Smooth muscle cell (in vitro differentiated cells): ENCODE data around the gene TMEM109. TPM values are rescaled to one million over a fixed set of nuclear protein-coding genes. Genes with fewer than 3 reads are reported as not detected.

Experiments
- DNase-seq: peaks from one replicate; lab custom pipeline; 2025; ENCODE audit not compliant: unreplicated experiment; lab: John Stamatoyannopoulos, UW
- H2AFZ ChIP-seq: fragments of 200-600 bp; sonication (generic); 2 replicates; pipeline ENCODE4 v1.6.0; 2016; ENCODE audit warnings: antibody characterized with exemption, low read depth, mild to moderate bottlenecking
- H3F3A ChIP-seq: fragments of 200-600 bp; sonication (generic); 2 replicates; pipeline ENCODE4 v1.6.0; 2017; ENCODE audit warnings: antibody characterized with exemption, low read depth
- H3K27ac ChIP-seq: fragments of 200-600 bp; sonication (generic); 2 replicates; pipeline ENCODE4 v1.5.1; 2016; ENCODE audit warnings: low read depth, mild to moderate bottlenecking
- H3K27me3 ChIP-seq: fragments of 200-600 bp; sonication (generic); 2 replicates; pipeline ENCODE4 v1.6.1; 2016; ENCODE audit warnings: low read depth, mild to moderate bottlenecking
- H3K36me3 ChIP-seq: fragments of 200-600 bp; sonication (generic); 2 replicates; pipeline ENCODE4 v1.5.1; 2016; ENCODE audit warnings: low read depth
- H3K4me1 ChIP-seq: fragments of 200-600 bp; sonication (generic); 2 replicates; pipeline ENCODE4 v1.5.1; 2016; ENCODE audit warnings: low read depth
- H3K4me2 ChIP-seq: fragments of 200-600 bp; sonication (generic); 2 replicates; pipeline ENCODE4 v1.6.0; 2016; ENCODE audit warnings: mild to moderate bottlenecking
- H3K4me3 ChIP-seq: fragments of 200-600 bp; sonication (generic); 2 replicates; pipeline ENCODE4 v1.5.1; 2016; ENCODE audit warnings: mild to moderate bottlenecking
- H3K79me2 ChIP-seq: fragments of 200-600 bp; sonication (generic); 2 replicates; pipeline ENCODE4 v1.6.0; 2016; ENCODE audit warnings: low read depth, mild to moderate bottlenecking
- H3K9ac ChIP-seq: fragments of 200-600 bp; sonication (generic); 2 replicates; pipeline ENCODE4 v1.6.0; 2016; ENCODE audit warnings: low read depth
- H3K9me3 ChIP-seq: fragments of 200-600 bp; sonication (generic); replicated peaks from 2 replicates; pipeline ENCODE4 v1.5.1; 2016; ENCODE audit warnings: low read depth
- H4K20me1 ChIP-seq: fragments of 200-600 bp; sonication (generic); 2 replicates; pipeline ENCODE4 v1.6.0; 2016; ENCODE audit warnings: low read depth
- CTCF ChIP-seq: fragments of 200-600 bp; sonication (generic); IDR thresholded peaks from 2 replicates; pipeline ENCODE4 v1.5.1; 2017; ENCODE audit warnings: borderline replicate concordance, mild to moderate bottlenecking, antibody characterized with exemption; ENCODE audit not compliant: insufficient read depth, poor library complexity, severe bottlenecking
- WGBS: methylation state at CpG from one replicate; pipeline ENCODE4 v1.1.7; 2016; ENCODE audit warnings: low lambda C conversion rate; 5-methylcytosine and 5-hydroxymethylcytosine counted together
- polyA plus RNA-seq: library from polyadenylated mRNA; unstranded; fragments of >200 nt; fragmentation: Nextera tagmentation; extraction: Ambion mirVana; gene quantifications from 2 replicates; pipeline ENCODE4 v1.2.1, GENCODE V29; 2016
- total RNA-seq: library from RNA; depleted of rRNA; stranded (reverse); fragments of >200 nt; gene quantifications from 2 replicates; pipeline ENCODE4 v1.2.3, GENCODE V29; 2014

Gene TMEM109
- total and polyA plus RNA-seq, 2 experiments from 2014 or later: 19.8 to 107 TPM

GRCh38 chr11:60914633-60915247 lies 782 bp downstream of the TMEM109 start:
- Histone ChIP-seq H3K36me3 (no peaks in the 10 kb centered on the region), H3K9me3 (no peaks in the 10 kb centered on the region), H3K4me1 (peaks cover 16% of the 10 kb centered on the region), H3K4me3 (peak overlapping the region; percentile 77), H3K27ac (peak overlapping the region; percentile 89), H3K9ac (peak overlapping the region; percentile 88), H3K4me2 (peak overlapping the region; percentile 97), H3K27me3 (peaks cover 6% of the 10 kb centered on the region), H4K20me1 (peaks cover 19% of the 10 kb centered on the region), H3K79me2 (peaks cover 32% of the 10 kb centered on the region), H2AFZ (peak overlapping the region; percentile 97), H3F3A (no peaks in the 10 kb centered on the region)
- no peak for TF ChIP-seq CTCF
- no peak for DNase-seq
- whole genome bisulfite sequencing: 2% methylated on average over 31 of the region's 31 CpGs

- 14% methylated on average over 16 of the region's 17 CpGs for WGBS
- Histone ChIP-seq H3K79me2 (peaks cover 32% of the 10 kb centered on the region), H3K9ac (peak overlapping the region; percentile 88)
Measured at GRCh38 chr11:60915248-60915914, 1.4 kb downstream of the TMEM109 start.

GRCh38 chr11:60916669-60917206 lies 2.8 kb downstream of the TMEM109 start:
- Histone ChIP-seq H3K4me1 (peaks cover 16% of the 10 kb centered on the region), H3K36me3 (no peaks in the 10 kb centered on the region), H3F3A (no peaks in the 10 kb centered on the region), H3K27ac (no peak overlapping the region), H3K9me3 (no peaks in the 10 kb centered on the region), H4K20me1 (peaks cover 19% of the 10 kb centered on the region), H3K4me2 (no peak overlapping the region), H3K4me3 (no peak overlapping the region), H3K27me3 (no peaks in the 10 kb centered on the region), H3K79me2 (peaks cover 32% of the 10 kb centered on the region), H3K9ac (no peak overlapping the region), H2AFZ (no peak overlapping the region)
- 98% methylated on average over 3 of the region's 3 CpGs for WGBS
- TF ChIP-seq CTCF: no peak
- DNase-seq: no peak

More at GRCh38 chr11:60915248-60915914, 1.4 kb downstream of the TMEM109 start:
- no peak for DNase-seq
- Histone ChIP-seq H2AFZ (peak overlapping the region; percentile 97), H3K36me3 (no peaks in the 10 kb centered on the region), H3F3A (no peaks in the 10 kb centered on the region), H3K9me3 (no peaks in the 10 kb centered on the region), H3K4me1 (peaks cover 16% of the 10 kb centered on the region), H3K4me3 (peak overlapping the region; percentile 77), H3K27ac (peak overlapping the region; percentile 89), H3K4me2 (peak overlapping the region; percentile 97), H3K27me3 (peaks cover 4% of the 10 kb centered on the region), H4K20me1 (peaks cover 19% of the 10 kb centered on the region)
- TF ChIP-seq CTCF: peak; percentile 10
